Measurements from ENCODE around the gene LUC7L3. TPM values are rescaled to one million over a fixed set of nuclear protein-coding genes. Genes with fewer than 3 reads are reported as not detected.

The LUC7L3 gene
- total and polyA plus RNA-seq, 2 of the 13 experiments (the other 11 are each of a cell fraction or from before 2014, with no cell fraction given), result 108 to 120 TPM

GRCh38 chr17:50708050-50709000 is 11.1 kb upstream of the LUC7L3 start (continued):
- TF ChIP-seq, protein P1, sequence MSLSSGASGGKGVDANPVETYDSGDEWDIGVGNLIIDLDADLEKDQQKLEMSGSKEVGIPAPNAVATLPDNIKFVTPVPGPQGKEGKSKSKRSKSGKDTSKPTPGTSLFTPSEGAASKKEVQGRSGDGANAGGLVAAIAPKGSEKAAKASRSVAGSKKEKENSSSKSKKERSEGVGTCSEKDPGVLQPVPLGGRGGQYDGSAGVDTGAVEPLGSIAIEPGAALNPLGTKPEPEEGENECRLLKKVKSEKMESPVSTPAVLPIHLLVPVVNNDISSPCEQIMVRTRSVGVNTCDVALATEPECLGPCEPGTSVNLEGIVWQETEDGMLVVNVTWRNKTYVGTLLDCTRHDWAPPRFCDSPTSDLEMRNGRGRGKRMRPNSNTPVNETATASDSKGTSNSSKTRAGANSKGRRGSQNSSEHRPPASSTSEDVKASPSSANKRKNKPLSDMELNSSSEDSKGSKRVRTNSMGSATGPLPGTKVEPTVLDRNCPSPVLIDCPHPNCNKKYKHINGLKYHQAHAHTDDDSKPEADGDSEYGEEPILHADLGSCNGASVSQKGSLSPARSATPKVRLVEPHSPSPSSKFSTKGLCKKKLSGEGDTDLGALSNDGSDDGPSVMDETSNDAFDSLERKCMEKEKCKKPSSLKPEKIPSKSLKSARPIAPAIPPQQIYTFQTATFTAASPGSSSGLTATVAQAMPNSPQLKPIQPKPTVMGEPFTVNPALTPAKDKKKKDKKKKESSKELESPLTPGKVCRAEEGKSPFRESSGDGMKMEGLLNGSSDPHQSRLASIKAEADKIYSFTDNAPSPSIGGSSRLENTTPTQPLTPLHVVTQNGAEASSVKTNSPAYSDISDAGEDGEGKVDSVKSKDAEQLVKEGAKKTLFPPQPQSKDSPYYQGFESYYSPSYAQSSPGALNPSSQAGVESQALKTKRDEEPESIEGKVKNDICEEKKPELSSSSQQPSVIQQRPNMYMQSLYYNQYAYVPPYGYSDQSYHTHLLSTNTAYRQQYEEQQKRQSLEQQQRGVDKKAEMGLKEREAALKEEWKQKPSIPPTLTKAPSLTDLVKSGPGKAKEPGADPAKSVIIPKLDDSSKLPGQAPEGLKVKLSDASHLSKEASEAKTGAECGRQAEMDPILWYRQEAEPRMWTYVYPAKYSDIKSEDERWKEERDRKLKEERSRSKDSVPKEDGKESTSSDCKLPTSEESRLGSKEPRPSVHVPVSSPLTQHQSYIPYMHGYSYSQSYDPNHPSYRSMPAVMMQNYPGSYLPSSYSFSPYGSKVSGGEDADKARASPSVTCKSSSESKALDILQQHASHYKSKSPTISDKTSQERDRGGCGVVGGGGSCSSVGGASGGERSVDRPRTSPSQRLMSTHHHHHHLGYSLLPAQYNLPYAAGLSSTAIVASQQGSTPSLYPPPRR (CRISPR knock-in tag; IDR thresholded peaks at IDR 0.05; ENCODE audit: borderline replicate concordance), result no peak
- TF ChIP-seq, protein P2, sequence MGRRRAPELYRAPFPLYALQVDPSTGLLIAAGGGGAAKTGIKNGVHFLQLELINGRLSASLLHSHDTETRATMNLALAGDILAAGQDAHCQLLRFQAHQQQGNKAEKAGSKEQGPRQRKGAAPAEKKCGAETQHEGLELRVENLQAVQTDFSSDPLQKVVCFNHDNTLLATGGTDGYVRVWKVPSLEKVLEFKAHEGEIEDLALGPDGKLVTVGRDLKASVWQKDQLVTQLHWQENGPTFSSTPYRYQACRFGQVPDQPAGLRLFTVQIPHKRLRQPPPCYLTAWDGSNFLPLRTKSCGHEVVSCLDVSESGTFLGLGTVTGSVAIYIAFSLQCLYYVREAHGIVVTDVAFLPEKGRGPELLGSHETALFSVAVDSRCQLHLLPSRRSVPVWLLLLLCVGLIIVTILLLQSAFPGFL (CRISPR knock-in tag; IDR thresholded peaks at IDR 0.05), result no peak
- TF ChIP-seq JUND (CRISPR knock-in tag; IDR thresholded peaks at IDR 0.05) (no peak), CBFB (CRISPR knock-in tag; IDR thresholded peaks at IDR 0.05) (no peak), HNRNPL (IDR thresholded peaks at IDR 0.05; ENCODE audit: low read depth, low read length) (no peak), ZBTB4 (CRISPR knock-in tag; IDR thresholded peaks at IDR 0.05; ENCODE audit: borderline replicate concordance) (no peak), RFXAP (CRISPR knock-in tag; IDR thresholded peaks at IDR 0.05; ENCODE audit: borderline replicate concordance) (0 out of 2 replicates have a peak, but pooled peaks have one; percentile 49), SRSF9 (IDR thresholded peaks at IDR 0.05; ENCODE audit: borderline replicate concordance, insufficient read depth, low read depth, low read length, poor library complexity, severe bottlenecking) (no peak), PHF5A (CRISPR knock-in tag; IDR thresholded peaks at IDR 0.05; ENCODE audit: low read depth, unreplicated experiment) (peak; percentile 11), DRAP1 (CRISPR knock-in tag; IDR thresholded peaks at IDR 0.05) (0 out of 2 replicates have a peak, but pooled peaks have one; percentile 4), ZSCAN22 (CRISPR knock-in tag; IDR thresholded peaks at IDR 0.05) (no peak), ZNF12 (CRISPR knock-in tag; IDR thresholded peaks at IDR 0.05) (no peak), ZNF33A (CRISPR knock-in tag; IDR thresholded peaks at IDR 0.05; ENCODE audit: borderline replicate concordance) (no peak), ZKSCAN1 (IDR thresholded peaks at IDR 0.05; ENCODE audit: low read length) (no peak)
- TF ChIP-seq, protein P3, sequence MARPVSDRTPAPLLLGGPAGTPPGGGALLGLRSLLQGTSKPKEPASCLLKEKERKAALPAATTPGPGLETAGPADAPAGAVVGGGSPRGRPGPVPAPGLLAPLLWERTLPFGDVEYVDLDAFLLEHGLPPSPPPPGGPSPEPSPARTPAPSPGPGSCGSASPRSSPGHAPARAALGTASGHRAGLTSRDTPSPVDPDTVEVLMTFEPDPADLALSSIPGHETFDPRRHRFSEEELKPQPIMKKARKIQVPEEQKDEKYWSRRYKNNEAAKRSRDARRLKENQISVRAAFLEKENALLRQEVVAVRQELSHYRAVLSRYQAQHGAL (CRISPR knock-in tag; IDR thresholded peaks at IDR 0.05; ENCODE audit: not compliant biosample characterization), result no peak
- TF ChIP-seq, protein P4, sequence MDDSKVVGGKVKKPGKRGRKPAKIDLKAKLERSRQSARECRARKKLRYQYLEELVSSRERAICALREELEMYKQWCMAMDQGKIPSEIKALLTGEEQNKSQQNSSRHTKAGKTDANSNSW (CRISPR knock-in tag; IDR thresholded peaks at IDR 0.05; ENCODE audit: borderline replicate concordance), result no peak
